ENCODE results near the gene OTC.

Gene OTC

GRCh38 chrX:38468563-38469157, 116.3 kb downstream of the OTC start:
- DNase-seq: no peak
